ENCODE results near the gene ELMO3.

DNA sequence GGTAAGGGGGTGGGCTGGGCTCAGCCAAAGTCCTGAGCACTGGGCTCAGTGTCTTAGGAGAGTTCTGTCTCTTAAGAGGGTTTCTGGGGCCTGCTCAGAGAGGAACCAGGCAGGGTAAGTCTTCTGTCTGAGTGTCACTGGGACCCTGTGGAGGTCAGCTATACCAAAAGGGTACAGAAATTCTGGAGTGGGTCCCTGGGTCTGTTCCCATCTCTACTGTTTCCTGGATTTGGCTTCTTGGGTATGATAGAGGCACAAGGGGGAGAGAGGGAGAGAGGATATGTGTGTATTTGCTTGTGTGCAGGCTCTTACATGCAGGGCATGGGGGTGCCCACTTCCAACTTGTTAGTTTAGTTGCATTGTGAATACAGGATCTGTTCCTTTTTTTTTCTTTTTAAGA, 5.4 kb upstream of the ELMO3 start:
- TF ChIP-seq POLR2AphosphoS5 (IDR thresholded peaks at IDR 0.05; ENCODE audit: insufficient read depth, low read depth, low read length) (no peak), CTCF (IDR thresholded peaks at IDR 0.05; ENCODE audit: extremely low read depth in 1 of 2, insufficient read depth in 1 of 2, low read depth in 1 of 2, low read length in 2 of 2) (no peak), POLR2A (IDR thresholded peaks at IDR 0.05; ENCODE audit: low read depth, low read length) (no peak), JUN (IDR thresholded peaks at IDR 0.05; ENCODE audit: borderline replicate concordance, insufficient read depth, insufficient read length, low read depth) (no peak)
- TF ChIP-seq, protein P1, sequence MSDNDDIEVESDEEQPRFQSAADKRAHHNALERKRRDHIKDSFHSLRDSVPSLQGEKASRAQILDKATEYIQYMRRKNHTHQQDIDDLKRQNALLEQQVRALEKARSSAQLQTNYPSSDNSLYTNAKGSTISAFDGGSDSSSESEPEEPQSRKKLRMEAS (IDR thresholded peaks at IDR 0.05; ENCODE audit: insufficient read depth, insufficient read length) = no peak

Measured in endothelial cell of umbilical vein (primary cell).